HG03571 (cell line): ENCODE results near the gene NSUN5.
"Not testable (repeated sequence)": the region's sequence is repeated elsewhere in the genome, so short reads cannot be mapped to it uniquely, and the experiment has no call there.

Experiments used
- ATAC-seq: cut with Tn5 transposase; IDR thresholded peaks from one replicate; pipeline ENCODE4 v1.9.1; 2021; ENCODE audit not compliant: unreplicated experiment

NSUN5 gene

GRCh38 chr7:73308665-73309214 is at the start of gene NSUN5:
TSS of gene NSUN5 (minus strand) at chr7:73308826. CDS start at chr7:73308790, 36 bp downstream.
- ATAC-seq, result peak; percentile 75

- no peak for ATAC-seq
Measured at GRCh38 chr7:73356159-73356558, 47.5 kb upstream of the NSUN5 start.

GRCh38 chr7:73354821-73355220 is 46.2 kb upstream of the NSUN5 start:
- ATAC-seq, result no peak

- no peak for ATAC-seq
Measured at GRCh38 chr7:73354196-73354595, 45.6 kb upstream of the NSUN5 start.

GRCh38 chr7:73353243-73353642 is 44.6 kb upstream of the NSUN5 start:
- ATAC-seq, result no peak

GRCh38 chr7:73352784-73353183 is 44.2 kb upstream of the NSUN5 start:
- ATAC-seq, result no peak

GRCh38 chr7:73351447-73352167 is 43.0 kb upstream of the NSUN5 start:
- ATAC-seq, result no peak

- no peak for ATAC-seq
Measured at GRCh38 chr7:73350306-73351068, 41.9 kb upstream of the NSUN5 start.

GRCh38 chr7:73349763-73350162 is 41.1 kb upstream of the NSUN5 start:
- ATAC-seq, result no peak

GRCh38 chr7:73345951-73346350 is 37.3 kb upstream of the NSUN5 start:
- ATAC-seq, result no peak

GRCh38 chr7:73345538-73345937 is 36.9 kb upstream of the NSUN5 start:
- ATAC-seq, result no peak

GRCh38 chr7:73343671-73344380 is 35.2 kb upstream of the NSUN5 start:
- no peak for ATAC-seq

- ATAC-seq, result no peak
Measured at GRCh38 chr7:73342645-73343044, 34.0 kb upstream of the NSUN5 start.

GRCh38 chr7:73341877-73342276 is 33.3 kb upstream of the NSUN5 start:
- ATAC-seq, result no peak

GRCh38 chr7:73340514-73340913 is 31.9 kb upstream of the NSUN5 start:
- no peak for ATAC-seq

GRCh38 chr7:73338321-73338720 is 29.7 kb upstream of the NSUN5 start:
- no peak for ATAC-seq

- ATAC-seq, result no peak
Measured at GRCh38 chr7:73332447-73332846, 23.8 kb upstream of the NSUN5 start.

GRCh38 chr7:73330772-73331171 is 22.1 kb upstream of the NSUN5 start:
- ATAC-seq, result no peak

- ATAC-seq, result no peak
Measured at GRCh38 chr7:73329861-73330581, 21.4 kb upstream of the NSUN5 start.

GRCh38 chr7:73328696-73329095 is 20.1 kb upstream of the NSUN5 start:
- no peak for ATAC-seq

- not testable (repeated sequence) for ATAC-seq
Measured at GRCh38 chr7:73327922-73328321, 19.3 kb upstream of the NSUN5 start, which contains the start of the genes FKBP6 and TRIM50. TSS of gene FKBP6 (plus strand) at chr7:73328161. CDS start at chr7:73328429, 268 bp downstream. TSS of gene TRIM50 (minus strand) at chr7:73328082. CDS start at chr7:73324787, 3,295 bp downstream.
